K562 (cell line): ENCODE measurements around the gene SOX4. TPM values are rescaled to one million over a fixed set of nuclear protein-coding genes. Genes with fewer than 3 reads are reported as not detected.

Experiments used
- BRD4 ChIP-seq: fragments of 200-600 bp; sonication (generic); IDR thresholded peaks from 2 replicates; pipeline ENCODE4 v1.6.1; 2017; ENCODE audit warnings: inconsistent platforms
- COPS2 ChIP-seq: fragments of 450-650 bp; conservative IDR thresholded peaks from 2 replicates; pipeline ENCODE4 v1.6.1; 2016; ENCODE audit warnings: mild to moderate bottlenecking, moderate library complexity
- LEF1 ChIP-seq: fragments of 450-650 bp; IDR thresholded peaks from 2 replicates; pipeline ENCODE4 v1.6.1; 2016; ENCODE audit warnings: mild to moderate bottlenecking
- SMARCA4 ChIP-seq: fragments of 450-650 bp; IDR thresholded peaks from 2 replicates; pipeline ENCODE4 v1.6.1; 2016
- SMC3 ChIP-seq: conservative IDR thresholded peaks from 2 replicates; pipeline ENCODE4 v1.6.1; 2011; ENCODE audit warnings: low read depth, low read length, improper control_type of control experiment; ENCODE audit not compliant: insufficient read depth
- TAF7 ChIP-seq: fragments of 450-650 bp; IDR thresholded peaks from 2 replicates; pipeline ENCODE4 v1.6.1; 2016; ENCODE audit warnings: missing genetic modification characterization, missing compliant biosample characterization
- TBL1XR1 ChIP-seq, 2 experiments: IDR thresholded peaks; 2 replicates each; pipeline ENCODE4 v1.6.1; 2012; ENCODE audit warnings: improper control_type of control experiment in 2 of 2, low read length in 2 of 2, mild to moderate bottlenecking in 1 of 2
- ZNF239 ChIP-seq: fragments of 250-450 bp; sonication (Bioruptor Pico); IDR thresholded peaks from 2 replicates; pipeline ENCODE4 v1.4.0; 2020; ENCODE audit warnings: mild to moderate bottlenecking
- polyA plus RNA-seq, 8 experiments: library from polyadenylated mRNA; depleted of rRNA in 4 of 8; stranded (reverse) in 5 of 8; unstranded in 3 of 8; fragments of >200 nt; fragmentation: Nextera tagmentation in 2 of 8; fragmentation: Illumina TruSeq in 1 of 8; extraction: Ambion mirVana in 2 of 8; extraction: Trizol in 1 of 8; gene quantifications; 2 replicates each; pipeline versions ENCODE4 v1.2.1 to v1.2.3, GENCODE V29; 2011 to 2014; ENCODE audit warnings: inconsistent platforms in 1 of 8, missing spikeins in 1 of 8
- total RNA-seq, 7 experiments: library from RNA; depleted of rRNA in 6 of 7; stranded (reverse); fragments of >200 nt in 6 of 7; fragmentation: Illumina TruSeq in 2 of 7; extraction: Trizol in 2 of 7; gene quantifications; 2 replicates each; pipeline versions ENCODE4 v1.2.1 to v1.2.3, GENCODE V29; 2011 to 2021; ENCODE audit warnings: low replicate concordance in 1 of 7
- TF ChIP-seq, protein P1 (sequence below): fragments of 450-650 bp; IDR thresholded peaks from 2 replicates; pipeline ENCODE4 v1.6.1; 2016
- TF ChIP-seq, protein P2 (sequence below): sonication (generic); formaldehyde crosslinking; IDR thresholded peaks from 2 replicates; pipeline ENCODE4 v1.8.1; 2023; ENCODE audit warnings: mild to moderate bottlenecking, missing genetic modification reagents
- TF ChIP-seq, protein P3 (sequence below): fragments of 250-450 bp; sonication (Bioruptor Pico); IDR thresholded peaks from 2 replicates; pipeline ENCODE4 v1.5.1; 2021; ENCODE audit warnings: mild to moderate bottlenecking
- TF ChIP-seq, protein P4 (sequence below), 2 experiments: IDR thresholded peaks; 2 replicates each; pipeline ENCODE4 v1.6.1; 2011; ENCODE audit warnings: borderline replicate concordance in 1 of 2, control low read depth in 1 of 2, low read depth in 1 of 2, low read length in 1 of 2, mild to moderate bottlenecking in 1 of 2, mixed read lengths in 1 of 2, moderate library complexity in 1 of 2; ENCODE audit not compliant: insufficient read depth in 1 of 2, insufficient read length in 1 of 2, poor library complexity in 1 of 2, severe bottlenecking in 1 of 2; ENCODE audit errors: extremely low read depth in 1 of 2
- TF ChIP-seq, protein P5 (sequence below): fragments of 250-450 bp; sonication (Bioruptor Pico); IDR thresholded peaks from 2 replicates; pipeline ENCODE4 v1.9.0; 2021; ENCODE audit warnings: mild to moderate bottlenecking
- TF ChIP-seq, protein P6 (sequence below): fragments of 250-450 bp; sonication (Bioruptor Pico); IDR thresholded peaks from 2 replicates; pipeline ENCODE4 v1.5.0; 2022; ENCODE audit warnings: mild to moderate bottlenecking
- TF ChIP-seq, protein P7 (sequence below): sonication (generic); IDR thresholded peaks from 2 replicates; pipeline ENCODE4 v1.6.1; 2016
- TF ChIP-seq, protein P8 (sequence below): fragments of 200-800 bp; sonication (Bioruptor generic); IDR thresholded peaks from 2 replicates; pipeline ENCODE4 v1.6.1; 2017; ENCODE audit warnings: missing genetic modification characterization, missing compliant biosample characterization

SOX4 gene
- total and polyA plus RNA-seq, 9 of the 15 experiments (the other 6 are each of a cell fraction or from before 2014, with no cell fraction given) = 0.03 to 0.29 (median 0.04) TPM

DNA sequence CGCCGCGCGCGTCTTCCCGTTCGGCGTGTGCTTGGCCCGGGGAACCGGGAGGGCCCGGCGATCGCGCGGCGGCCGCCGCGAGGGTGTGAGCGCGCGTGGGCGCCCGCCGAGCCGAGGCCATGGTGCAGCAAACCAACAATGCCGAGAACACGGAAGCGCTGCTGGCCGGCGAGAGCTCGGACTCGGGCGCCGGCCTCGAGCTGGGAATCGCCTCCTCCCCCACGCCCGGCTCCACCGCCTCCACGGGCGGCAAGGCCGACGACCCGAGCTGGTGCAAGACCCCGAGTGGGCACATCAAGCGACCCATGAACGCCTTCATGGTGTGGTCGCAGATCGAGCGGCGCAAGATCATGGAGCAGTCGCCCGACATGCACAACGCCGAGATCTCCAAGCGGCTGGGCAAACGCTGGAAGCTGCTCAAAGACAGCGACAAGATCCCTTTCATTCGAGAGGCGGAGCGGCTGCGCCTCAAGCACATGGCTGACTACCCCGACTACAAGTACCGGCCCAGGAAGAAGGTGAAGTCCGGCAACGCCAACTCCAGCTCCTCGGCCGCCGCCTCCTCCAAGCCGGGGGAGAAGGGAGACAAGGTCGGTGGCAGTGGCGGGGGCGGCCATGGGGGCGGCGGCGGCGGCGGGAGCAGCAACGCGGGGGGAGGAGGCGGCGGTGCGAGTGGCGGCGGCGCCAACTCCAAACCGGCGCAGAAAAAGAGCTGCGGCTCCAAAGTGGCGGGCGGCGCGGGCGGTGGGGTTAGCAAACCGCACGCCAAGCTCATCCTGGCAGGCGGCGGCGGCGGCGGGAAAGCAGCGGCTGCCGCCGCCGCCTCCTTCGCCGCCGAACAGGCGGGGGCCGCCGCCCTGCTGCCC, 1.1 kb downstream of the SOX4 start (continued):
- TF ChIP-seq, protein P1, sequence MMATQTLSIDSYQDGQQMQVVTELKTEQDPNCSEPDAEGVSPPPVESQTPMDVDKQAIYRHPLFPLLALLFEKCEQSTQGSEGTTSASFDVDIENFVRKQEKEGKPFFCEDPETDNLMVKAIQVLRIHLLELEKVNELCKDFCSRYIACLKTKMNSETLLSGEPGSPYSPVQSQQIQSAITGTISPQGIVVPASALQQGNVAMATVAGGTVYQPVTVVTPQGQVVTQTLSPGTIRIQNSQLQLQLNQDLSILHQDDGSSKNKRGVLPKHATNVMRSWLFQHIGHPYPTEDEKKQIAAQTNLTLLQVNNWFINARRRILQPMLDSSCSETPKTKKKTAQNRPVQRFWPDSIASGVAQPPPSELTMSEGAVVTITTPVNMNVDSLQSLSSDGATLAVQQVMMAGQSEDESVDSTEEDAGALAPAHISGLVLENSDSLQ = no peak
- TF ChIP-seq, protein P2, sequence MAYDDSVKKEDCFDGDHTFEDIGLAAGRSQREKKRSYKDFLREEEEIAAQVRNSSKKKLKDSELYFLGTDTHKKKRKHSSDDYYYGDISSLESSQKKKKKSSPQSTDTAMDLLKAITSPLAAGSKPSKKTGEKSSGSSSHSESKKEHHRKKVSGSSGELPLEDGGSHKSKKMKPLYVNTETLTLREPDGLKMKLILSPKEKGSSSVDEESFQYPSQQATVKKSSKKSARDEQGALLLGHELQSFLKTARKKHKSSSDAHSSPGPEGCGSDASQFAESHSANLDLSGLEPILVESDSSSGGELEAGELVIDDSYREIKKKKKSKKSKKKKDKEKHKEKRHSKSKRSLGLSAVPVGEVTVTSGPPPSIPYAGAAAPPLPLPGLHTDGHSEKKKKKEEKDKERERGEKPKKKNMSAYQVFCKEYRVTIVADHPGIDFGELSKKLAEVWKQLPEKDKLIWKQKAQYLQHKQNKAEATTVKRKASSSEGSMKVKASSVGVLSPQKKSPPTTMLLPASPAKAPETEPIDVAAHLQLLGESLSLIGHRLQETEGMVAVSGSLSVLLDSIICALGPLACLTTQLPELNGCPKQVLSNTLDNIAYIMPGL = no peak
- TF ChIP-seq, protein P3, sequence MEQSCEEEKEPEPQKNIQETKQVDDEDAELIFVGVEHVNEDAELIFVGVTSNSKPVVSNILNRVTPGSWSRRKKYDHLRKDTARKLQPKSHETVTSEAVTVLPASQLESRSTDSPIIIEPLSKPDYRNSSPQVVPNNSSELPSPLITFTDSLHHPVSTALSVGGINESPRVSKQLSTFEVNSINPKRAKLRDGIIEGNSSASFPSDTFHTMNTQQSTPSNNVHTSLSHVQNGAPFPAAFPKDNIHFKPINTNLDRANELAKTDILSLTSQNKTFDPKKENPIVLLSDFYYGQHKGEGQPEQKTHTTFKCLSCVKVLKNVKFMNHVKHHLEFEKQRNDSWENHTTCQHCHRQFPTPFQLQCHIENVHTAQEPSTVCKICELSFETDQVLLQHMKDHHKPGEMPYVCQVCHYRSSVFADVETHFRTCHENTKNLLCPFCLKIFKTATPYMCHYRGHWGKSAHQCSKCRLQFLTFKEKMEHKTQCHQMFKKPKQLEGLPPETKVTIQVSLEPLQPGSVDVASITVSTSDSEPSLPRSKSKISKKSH (CRISPR knock-in tag) = no peak
- TF ChIP-seq TBL1XR1 (IDR thresholded peaks at IDR 0.05; ENCODE audit: low read length in 2 of 2) (no peak), LEF1 (no peak), TAF7 (tag) (no peak), ZNF239 (no peak), SMC3 (no peak), SMARCA4 (no peak), BRD4 (no peak), COPS2 (no peak)
- TF ChIP-seq, protein P4, sequence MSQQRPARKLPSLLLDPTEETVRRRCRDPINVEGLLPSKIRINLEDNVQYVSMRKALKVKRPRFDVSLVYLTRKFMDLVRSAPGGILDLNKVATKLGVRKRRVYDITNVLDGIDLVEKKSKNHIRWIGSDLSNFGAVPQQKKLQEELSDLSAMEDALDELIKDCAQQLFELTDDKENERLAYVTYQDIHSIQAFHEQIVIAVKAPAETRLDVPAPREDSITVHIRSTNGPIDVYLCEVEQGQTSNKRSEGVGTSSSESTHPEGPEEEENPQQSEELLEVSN (IDR thresholded peaks at IDR 0.05; ENCODE audit: borderline replicate concordance in 1 of 2, extremely low read depth in 1 of 2, insufficient read depth in 1 of 2, insufficient read length in 1 of 2, low read depth in 1 of 2, low read length in 1 of 2, poor library complexity in 1 of 2, severe bottlenecking in 1 of 2) = peak in 1 of 2 experiments; percentile 88
- TF ChIP-seq, protein P5, sequence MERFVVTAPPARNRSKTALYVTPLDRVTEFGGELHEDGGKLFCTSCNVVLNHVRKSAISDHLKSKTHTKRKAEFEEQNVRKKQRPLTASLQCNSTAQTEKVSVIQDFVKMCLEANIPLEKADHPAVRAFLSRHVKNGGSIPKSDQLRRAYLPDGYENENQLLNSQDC (CRISPR knock-in tag) = no peak
- TF ChIP-seq, protein P6, sequence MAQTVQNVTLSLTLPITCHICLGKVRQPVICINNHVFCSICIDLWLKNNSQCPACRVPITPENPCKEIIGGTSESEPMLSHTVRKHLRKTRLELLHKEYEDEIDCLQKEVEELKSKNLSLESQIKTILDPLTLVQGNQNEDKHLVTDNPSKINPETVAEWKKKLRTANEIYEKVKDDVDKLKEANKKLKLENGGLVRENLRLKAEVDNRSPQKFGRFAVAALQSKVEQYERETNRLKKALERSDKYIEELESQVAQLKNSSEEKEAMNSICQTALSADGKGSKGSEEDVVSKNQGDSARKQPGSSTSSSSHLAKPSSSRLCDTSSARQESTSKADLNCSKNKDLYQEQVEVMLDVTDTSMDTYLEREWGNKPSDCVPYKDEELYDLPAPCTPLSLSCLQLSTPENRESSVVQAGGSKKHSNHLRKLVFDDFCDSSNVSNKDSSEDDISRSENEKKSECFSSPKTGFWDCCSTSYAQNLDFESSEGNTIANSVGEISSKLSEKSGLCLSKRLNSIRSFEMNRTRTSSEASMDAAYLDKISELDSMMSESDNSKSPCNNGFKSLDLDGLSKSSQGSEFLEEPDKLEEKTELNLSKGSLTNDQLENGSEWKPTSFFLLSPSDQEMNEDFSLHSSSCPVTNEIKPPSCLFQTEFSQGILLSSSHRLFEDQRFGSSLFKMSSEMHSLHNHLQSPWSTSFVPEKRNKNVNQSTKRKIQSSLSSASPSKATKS (CRISPR knock-in tag) = no peak
- TF ChIP-seq, protein P7, sequence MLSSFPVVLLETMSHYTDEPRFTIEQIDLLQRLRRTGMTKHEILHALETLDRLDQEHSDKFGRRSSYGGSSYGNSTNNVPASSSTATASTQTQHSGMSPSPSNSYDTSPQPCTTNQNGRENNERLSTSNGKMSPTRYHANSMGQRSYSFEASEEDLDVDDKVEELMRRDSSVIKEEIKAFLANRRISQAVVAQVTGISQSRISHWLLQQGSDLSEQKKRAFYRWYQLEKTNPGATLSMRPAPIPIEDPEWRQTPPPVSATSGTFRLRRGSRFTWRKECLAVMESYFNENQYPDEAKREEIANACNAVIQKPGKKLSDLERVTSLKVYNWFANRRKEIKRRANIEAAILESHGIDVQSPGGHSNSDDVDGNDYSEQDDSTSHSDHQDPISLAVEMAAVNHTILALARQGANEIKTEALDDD = no peak
- TF ChIP-seq, protein P8, sequence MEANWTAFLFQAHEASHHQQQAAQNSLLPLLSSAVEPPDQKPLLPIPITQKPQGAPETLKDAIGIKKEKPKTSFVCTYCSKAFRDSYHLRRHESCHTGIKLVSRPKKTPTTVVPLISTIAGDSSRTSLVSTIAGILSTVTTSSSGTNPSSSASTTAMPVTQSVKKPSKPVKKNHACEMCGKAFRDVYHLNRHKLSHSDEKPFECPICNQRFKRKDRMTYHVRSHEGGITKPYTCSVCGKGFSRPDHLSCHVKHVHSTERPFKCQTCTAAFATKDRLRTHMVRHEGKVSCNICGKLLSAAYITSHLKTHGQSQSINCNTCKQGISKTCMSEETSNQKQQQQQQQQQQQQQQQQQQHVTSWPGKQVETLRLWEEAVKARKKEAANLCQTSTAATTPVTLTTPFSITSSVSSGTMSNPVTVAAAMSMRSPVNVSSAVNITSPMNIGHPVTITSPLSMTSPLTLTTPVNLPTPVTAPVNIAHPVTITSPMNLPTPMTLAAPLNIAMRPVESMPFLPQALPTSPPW (CRISPR knock-in tag) = peak; percentile 13; the same call in 1 of the 2 replicates
